ENCODE results near the gene LPCAT3. TPM values are rescaled to one million over a fixed set of nuclear protein-coding genes. Genes with fewer than 3 reads are reported as not detected.

Gene LPCAT3
- total and polyA plus RNA-seq, 2 of the 13 experiments (the other 11 are each of a cell fraction or from before 2014, with no cell fraction given) = 44.5 to 64.3 TPM

GRCh38 chr12:6937481-6938352 is 80.6 kb downstream of the LPCAT3 start (continued):
- TF ChIP-seq SIN3B (IDR thresholded peaks at IDR 0.05; ENCODE audit: low read length) (peak; percentile 27; the same call in 1 of the 2 replicates), ZNF644 (CRISPR knock-in tag; IDR thresholded peaks at IDR 0.05; ENCODE audit: low read depth) (no peak), JUN (CRISPR knock-in tag; IDR thresholded peaks at IDR 0.05) (no peak), ZNF33A (CRISPR knock-in tag; IDR thresholded peaks at IDR 0.05; ENCODE audit: borderline replicate concordance) (0 out of 2 replicates have a peak, but pooled peaks have one; percentile 66), SP140L (CRISPR knock-in tag; IDR thresholded peaks at IDR 0.05; ENCODE audit: borderline replicate concordance) (no peak), RORA (CRISPR knock-in tag; IDR thresholded peaks at IDR 0.05) (no peak), ZNF878 (CRISPR knock-in tag; IDR thresholded peaks at IDR 0.05) (no peak), SMARCE1 (IDR thresholded peaks at IDR 0.05; ENCODE audit: borderline replicate concordance) (no peak), KDM5A (IDR thresholded peaks at IDR 0.05; ENCODE audit: borderline replicate concordance, low read length) (peak; percentile 81; the same call in 1 of the 2 replicates), ZNF646 (CRISPR knock-in tag; IDR thresholded peaks at IDR 0.05) (no peak), ZNF780A (CRISPR knock-in tag; IDR thresholded peaks at IDR 0.05) (no peak), ZBTB7A (CRISPR knock-in tag; IDR thresholded peaks at IDR 0.05) (peak; percentile 36; the same call in 1 of the 2 replicates), SNAPC5 (CRISPR knock-in tag; IDR thresholded peaks at IDR 0.05; ENCODE audit: borderline replicate concordance) (peak; percentile 89; the same call in 1 of the 2 replicates), CREM (IDR thresholded peaks at IDR 0.05) (peak; percentile 94), CREM (CRISPR knock-in tag; IDR thresholded peaks at IDR 0.05) (no peak), ATF4 (CRISPR knock-in tag; IDR thresholded peaks at IDR 0.05) (no peak; a peak in 1 of 4 replicates), TRIM24 (CRISPR knock-in tag; IDR thresholded peaks at IDR 0.05) (no peak), HDAC6 (IDR thresholded peaks at IDR 0.05; ENCODE audit: low read depth, low read length) (no peak), MTERF4 (CRISPR knock-in tag; IDR thresholded peaks at IDR 0.05) (no peak; the same call in none of the 2 replicates), SUZ12 (IDR thresholded peaks at IDR 0.05; ENCODE audit: low read depth, low read length) (no peak), ZMYM4 (CRISPR knock-in tag; IDR thresholded peaks at IDR 0.05) (peak; percentile 96), ZKSCAN1 (IDR thresholded peaks at IDR 0.05; ENCODE audit: low read length) (no peak)

Data from HepG2 (cell line).